Retinal pigment epithelial cell (primary cell): Measurements from ENCODE around the gene UMPS.

Experiments used
- DNase-seq: peaks from one replicate; pipeline ENCODE4 v3.0.0-alpha.2; 2010; ENCODE audit warnings: low read depth
- H3K4me3 ChIP-seq: 2 replicates; pipeline ENCODE4 v1.5.1; 2011; ENCODE audit warnings: mild to moderate bottlenecking, low read length, control low read depth, moderate library complexity
- TF ChIP-seq, protein P1 (sequence below): conservative IDR thresholded peaks from 2 replicates; pipeline ENCODE4 v1.5.1; 2011; ENCODE audit warnings: low read depth, low read length, control low read depth, inconsistent platforms

Gene UMPS

DNA sequence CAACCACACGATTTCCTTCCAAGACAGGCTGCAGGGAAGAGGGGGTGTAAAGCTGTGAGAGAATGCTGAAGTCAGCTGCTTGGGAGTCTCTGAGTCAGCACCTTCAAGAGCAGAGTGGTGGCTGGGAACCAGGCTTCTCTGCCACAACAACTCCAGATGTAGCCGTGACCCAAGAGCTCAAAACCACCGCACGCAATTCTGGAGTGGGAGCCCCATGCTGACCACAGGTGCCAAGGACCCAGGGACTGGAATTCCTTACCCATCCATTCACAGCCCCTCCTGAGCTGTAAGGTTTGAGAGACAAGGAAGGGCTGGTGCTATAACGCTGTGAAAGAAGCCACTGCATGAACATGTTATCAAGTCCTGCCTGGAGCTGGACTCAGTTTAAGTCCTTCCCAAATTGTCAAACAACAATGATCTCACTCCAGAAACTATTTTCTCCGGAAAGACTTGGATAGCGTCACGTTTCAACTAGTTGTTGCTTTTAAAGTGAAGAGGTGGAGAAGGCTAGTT lies 61.4 kb downstream of the UMPS start:
- TF ChIP-seq, protein P1, sequence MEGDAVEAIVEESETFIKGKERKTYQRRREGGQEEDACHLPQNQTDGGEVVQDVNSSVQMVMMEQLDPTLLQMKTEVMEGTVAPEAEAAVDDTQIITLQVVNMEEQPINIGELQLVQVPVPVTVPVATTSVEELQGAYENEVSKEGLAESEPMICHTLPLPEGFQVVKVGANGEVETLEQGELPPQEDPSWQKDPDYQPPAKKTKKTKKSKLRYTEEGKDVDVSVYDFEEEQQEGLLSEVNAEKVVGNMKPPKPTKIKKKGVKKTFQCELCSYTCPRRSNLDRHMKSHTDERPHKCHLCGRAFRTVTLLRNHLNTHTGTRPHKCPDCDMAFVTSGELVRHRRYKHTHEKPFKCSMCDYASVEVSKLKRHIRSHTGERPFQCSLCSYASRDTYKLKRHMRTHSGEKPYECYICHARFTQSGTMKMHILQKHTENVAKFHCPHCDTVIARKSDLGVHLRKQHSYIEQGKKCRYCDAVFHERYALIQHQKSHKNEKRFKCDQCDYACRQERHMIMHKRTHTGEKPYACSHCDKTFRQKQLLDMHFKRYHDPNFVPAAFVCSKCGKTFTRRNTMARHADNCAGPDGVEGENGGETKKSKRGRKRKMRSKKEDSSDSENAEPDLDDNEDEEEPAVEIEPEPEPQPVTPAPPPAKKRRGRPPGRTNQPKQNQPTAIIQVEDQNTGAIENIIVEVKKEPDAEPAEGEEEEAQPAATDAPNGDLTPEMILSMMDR = no peak
- H3K4me3 ChIP-seq = no peak overlapping the region
- no peak for DNase-seq

- no peak overlapping the region for H3K4me3 ChIP-seq
- TF ChIP-seq, protein P1 = no peak
- DNase-seq = no peak
Observed at GRCh38 chr3:124792341-124793040, 62.2 kb downstream of the UMPS start.

GRCh38 chr3:124793054-124793739 lies 62.9 kb downstream of the UMPS start:
- TF ChIP-seq, protein P1 = no peak
- DNase-seq = no peak
- no peak overlapping the region for H3K4me3 ChIP-seq

DNA sequence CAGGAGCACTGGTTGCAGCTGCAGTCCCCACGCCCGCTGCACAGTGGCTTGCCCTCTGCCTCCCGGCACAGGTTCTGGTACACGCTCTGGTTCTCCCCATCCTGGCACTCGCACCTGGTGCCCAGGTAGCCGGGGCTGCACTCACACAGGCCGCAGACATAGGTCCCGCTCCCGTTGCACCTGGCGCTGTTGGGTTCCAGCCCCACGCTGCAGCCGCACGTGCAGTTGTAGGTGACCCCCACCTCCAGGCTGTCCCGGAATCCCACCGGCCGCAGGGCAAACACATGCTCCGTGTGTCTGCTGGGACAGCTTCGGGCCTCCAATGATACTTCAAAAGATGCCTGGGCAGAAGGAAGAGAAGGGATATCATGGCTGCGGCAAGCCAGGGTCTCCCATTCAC lies 66.2 kb downstream of the UMPS start:
- DNase-seq = no peak
- TF ChIP-seq, protein P1 = no peak
- H3K4me3 ChIP-seq = no peak overlapping the region

DNA sequence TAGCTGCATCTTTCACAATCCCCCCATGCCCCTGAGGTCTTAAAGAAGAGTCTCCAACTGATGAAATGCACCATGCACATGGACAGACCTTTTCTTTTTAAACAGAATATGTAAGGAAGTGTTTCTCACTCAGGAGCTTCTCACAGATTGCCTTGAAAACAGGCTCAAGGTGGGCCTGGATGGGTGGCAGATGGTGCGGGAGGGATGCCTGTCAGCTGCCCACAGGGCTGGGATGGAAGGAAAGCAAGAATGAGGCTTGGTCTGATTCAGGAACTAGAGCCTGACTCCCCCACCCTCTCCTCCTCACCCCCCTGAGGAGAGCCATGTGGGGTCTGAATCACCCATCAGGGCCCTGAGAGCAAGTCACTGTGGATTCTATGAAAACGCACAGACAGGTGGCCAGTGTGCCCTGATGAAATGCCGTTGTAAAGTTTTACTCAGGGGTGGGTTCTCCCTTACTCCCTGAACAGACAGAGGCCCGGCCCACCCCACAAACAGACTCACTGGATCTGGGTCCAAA lies 67.2 kb downstream of the UMPS start:
- TF ChIP-seq, protein P1 = no peak
- no peak for DNase-seq
- H3K4me3 ChIP-seq = no peak overlapping the region
